GOT3 (cell line): ENCODE results near the gene ROBO2.

ENCODE experiments used
- DNase-seq: peaks from one replicate; lab custom pipeline; 2025; ENCODE audit warnings: mixed read lengths; lab: John Stamatoyannopoulos, UW

ROBO2 gene

GRCh38 chr3:77039606-77040171 is at the start of gene ROBO2:
ROBO2 (plus strand) TSS chr3:77040099; CDS start chr3:77040786, 687 bp downstream.
- no peak for DNase-seq

- no peak for DNase-seq
These were observed 49.3 kb upstream of the ROBO2 start for GRCh38 chr3:76990606-76991005.

GRCh38 chr3:76991165-76991564 is 48.7 kb upstream of the ROBO2 start:
- no peak for DNase-seq

- DNase-seq, result no peak
These were observed 42.2 kb upstream of the ROBO2 start for GRCh38 chr3:76997733-76998132.

GRCh38 chr3:76998555-76998954 is 41.3 kb upstream of the ROBO2 start:
- DNase-seq, result no peak

- DNase-seq, result no peak
These were observed 38.7 kb upstream of the ROBO2 start for GRCh38 chr3:77001062-77001701.

GRCh38 chr3:77014226-77014625 is 25.7 kb upstream of the ROBO2 start:
- DNase-seq, result no peak

GRCh38 chr3:77025471-77025870 is 14.4 kb upstream of the ROBO2 start:
- DNase-seq, result no peak

GRCh38 chr3:77026904-77027634 is 12.8 kb upstream of the ROBO2 start:
- no peak for DNase-seq

- no peak for DNase-seq
These were observed 11.9 kb upstream of the ROBO2 start for GRCh38 chr3:77028005-77028404.

- DNase-seq, result peak; percentile 2
These were observed 1.4 kb upstream of the ROBO2 start for GRCh38 chr3:77038468-77038929.

GRCh38 chr3:77038930-77039605 is 831 bp upstream of the ROBO2 start:
- no peak for DNase-seq

- DNase-seq, result no peak
These were observed 317 bp downstream of the ROBO2 start for GRCh38 chr3:77040216-77040615.

- no peak for DNase-seq
These were observed 1.2 kb downstream of the ROBO2 start for GRCh38 chr3:77040926-77041722.

- no peak for DNase-seq
These were observed 1.9 kb downstream of the ROBO2 start for GRCh38 chr3:77041811-77042210.

GRCh38 chr3:77042343-77042742 is 2.4 kb downstream of the ROBO2 start:
- no peak for DNase-seq

GRCh38 chr3:77042882-77043281 is 3.0 kb downstream of the ROBO2 start:
- no peak for DNase-seq

- no peak for DNase-seq
These were observed 5.8 kb downstream of the ROBO2 start for GRCh38 chr3:77045686-77046085.

GRCh38 chr3:77048186-77048585 is 8.3 kb downstream of the ROBO2 start:
- DNase-seq, result no peak

GRCh38 chr3:77051591-77051990 is 11.7 kb downstream of the ROBO2 start:
- no peak for DNase-seq

GRCh38 chr3:77052051-77052501 is 12.2 kb downstream of the ROBO2 start:
- no peak for DNase-seq
